COLO668 (cell line): ENCODE results near the gene ATG2B.
"Not testable (repeated sequence)": the region's sequence is repeated elsewhere in the genome, so short reads cannot be mapped to it uniquely, and the experiment has no call there.

ENCODE experiments used
- DNase-seq: peaks from one replicate; lab custom pipeline; 2025; ENCODE audit not compliant: unreplicated experiment; lab: John Stamatoyannopoulos, UW

ATG2B gene

GRCh38 chr14:96252999-96253539 lies 110.1 kb downstream of the ATG2B start:
- DNase-seq = peak; percentile 54

- peak; percentile 72 for DNase-seq
Measured at GRCh38 chr14:96252323-96252998, 110.7 kb downstream of the ATG2B start.

- DNase-seq = peak; percentile 43
Measured at GRCh38 chr14:96251656-96252155, 111.4 kb downstream of the ATG2B start.

GRCh38 chr14:96250485-96250884 lies 112.7 kb downstream of the ATG2B start:
- DNase-seq = no peak

- DNase-seq = no peak
Measured at GRCh38 chr14:96249029-96249428, 114.1 kb downstream of the ATG2B start.

GRCh38 chr14:96247031-96247430 lies 116.1 kb downstream of the ATG2B start:
- DNase-seq = no peak

- DNase-seq = peak; percentile 28
Measured at GRCh38 chr14:96246539-96246847, 116.6 kb downstream of the ATG2B start.

- no peak for DNase-seq
Measured at GRCh38 chr14:96245710-96246538, 117.2 kb downstream of the ATG2B start.

GRCh38 chr14:96245074-96245473 lies 118.1 kb downstream of the ATG2B start:
- DNase-seq = not testable (repeated sequence)

- DNase-seq = no peak
Measured at GRCh38 chr14:96243785-96244184, 119.4 kb downstream of the ATG2B start.

- DNase-seq = no peak
Measured at GRCh38 chr14:96242126-96242525, 121.0 kb downstream of the ATG2B start.

- DNase-seq = no peak
Measured at GRCh38 chr14:96240641-96241040, 122.5 kb downstream of the ATG2B start.

- DNase-seq = no peak
Measured at GRCh38 chr14:96239711-96240141, 123.4 kb downstream of the ATG2B start.

- DNase-seq = no peak
Measured at GRCh38 chr14:96238676-96239265, 124.4 kb downstream of the ATG2B start.

- no peak for DNase-seq
Measured at GRCh38 chr14:96237641-96238040, 125.5 kb downstream of the ATG2B start.

- no peak for DNase-seq
Measured at GRCh38 chr14:96235426-96235825, 127.7 kb downstream of the ATG2B start.

GRCh38 chr14:96233661-96234060 lies 129.5 kb downstream of the ATG2B start:
- DNase-seq = no peak

- DNase-seq = no peak
Measured at GRCh38 chr14:96232506-96232905, 130.6 kb downstream of the ATG2B start.

GRCh38 chr14:96231526-96232130 lies 131.5 kb downstream of the ATG2B start:
- DNase-seq = no peak

- DNase-seq = no peak
Measured at GRCh38 chr14:96231056-96231455, 132.1 kb downstream of the ATG2B start.

- no peak for DNase-seq
Measured at GRCh38 chr14:96229315-96229714, 133.8 kb downstream of the ATG2B start.
